HG03139 (cell line): ENCODE results near the gene SLC19A1.

Source experiments
- ATAC-seq: cut with Tn5 transposase; IDR thresholded peaks from one replicate; pipeline ENCODE4 v1.9.1; 2021; ENCODE audit not compliant: unreplicated experiment

The SLC19A1 gene

GRCh38 chr21:45481566-45481965 lies 60.7 kb downstream of the SLC19A1 start:
- ATAC-seq = no peak

GRCh38 chr21:45480701-45481500 lies 61.3 kb downstream of the SLC19A1 start:
- no peak for ATAC-seq

- ATAC-seq = no peak
These were observed 62.3 kb downstream of the SLC19A1 start for GRCh38 chr21:45479691-45480675.

GRCh38 chr21:45478816-45479669 lies 63.2 kb downstream of the SLC19A1 start:
- no peak for ATAC-seq

GRCh38 chr21:45478115-45478801 lies 64.0 kb downstream of the SLC19A1 start:
- ATAC-seq = no peak

- ATAC-seq = no peak
These were observed 64.8 kb downstream of the SLC19A1 start for GRCh38 chr21:45477176-45478114.

GRCh38 chr21:45476582-45476981 lies 65.7 kb downstream of the SLC19A1 start:
- ATAC-seq = no peak

GRCh38 chr21:45475797-45476570 lies 66.3 kb downstream of the SLC19A1 start:
- no peak for ATAC-seq

GRCh38 chr21:45475004-45475685 lies 67.1 kb downstream of the SLC19A1 start:
- no peak for ATAC-seq

GRCh38 chr21:45474323-45474950 lies 67.8 kb downstream of the SLC19A1 start:
- ATAC-seq = no peak

GRCh38 chr21:45473496-45474322 lies 68.5 kb downstream of the SLC19A1 start:
- ATAC-seq = no peak

- ATAC-seq = no peak
These were observed 69.5 kb downstream of the SLC19A1 start for GRCh38 chr21:45472445-45473365.

GRCh38 chr21:45471525-45472221 lies 70.6 kb downstream of the SLC19A1 start:
- no peak for ATAC-seq

GRCh38 chr21:45470773-45471524 lies 71.3 kb downstream of the SLC19A1 start:
- no peak for ATAC-seq
